Activated CD8-positive, alpha-beta memory T cell treated with anti-CD3 and anti-CD28 coated beads, Interleukin-2, amount 50 U/mL, for 48 hours (primary cell): ENCODE data around the gene REL.
"Not testable (repeated sequence)": the region's sequence is repeated elsewhere in the genome, so short reads cannot be mapped to it uniquely, and the experiment has no call there.

Experiments used
- DNase-seq: peaks from one replicate; pipeline ENCODE4 v3.0.0-alpha.2; 2020

The REL gene

GRCh38 chr2:60881047-60881932, at the start of gene REL:
Gene REL, plus strand, starts transcription at chr2:60881574. Its CDS starts 267 bp downstream, at chr2:60881841.
- peak; percentile 96 for DNase-seq

- DNase-seq = no peak
Measured at GRCh38 chr2:60831921-60832320, 49.5 kb upstream of the REL start.

GRCh38 chr2:60832621-60833020, 48.8 kb upstream of the REL start:
- DNase-seq = no peak

GRCh38 chr2:60834270-60834717, 47.1 kb upstream of the REL start:
- DNase-seq = no peak

- no peak for DNase-seq
Measured at GRCh38 chr2:60836491-60836890, 44.9 kb upstream of the REL start.

- no peak for DNase-seq
Measured at GRCh38 chr2:60837123-60837522, 44.3 kb upstream of the REL start.

GRCh38 chr2:60838481-60838880, 42.9 kb upstream of the REL start:
- no peak for DNase-seq

- no peak for DNase-seq
Measured at GRCh38 chr2:60839126-60839813, 42.1 kb upstream of the REL start.

- DNase-seq = no peak
Measured at GRCh38 chr2:60840880-60841279, 40.5 kb upstream of the REL start.

GRCh38 chr2:60843006-60843405, 38.4 kb upstream of the REL start:
- no peak for DNase-seq

GRCh38 chr2:60844105-60844504, 37.3 kb upstream of the REL start:
- DNase-seq = no peak

- no peak for DNase-seq
Measured at GRCh38 chr2:60847854-60848253, 33.5 kb upstream of the REL start.

- DNase-seq = no peak
Measured at GRCh38 chr2:60849187-60849586, 32.2 kb upstream of the REL start.

GRCh38 chr2:60852282-60852860, 29.0 kb upstream of the REL start:
- no peak for DNase-seq

GRCh38 chr2:60853531-60853930, 27.8 kb upstream of the REL start:
- DNase-seq = no peak

- DNase-seq = no peak
Measured at GRCh38 chr2:60855989-60856669, 25.2 kb upstream of the REL start.

GRCh38 chr2:60857056-60857455, 24.3 kb upstream of the REL start:
- DNase-seq = no peak

GRCh38 chr2:60858897-60859311, 22.5 kb upstream of the REL start:
- no peak for DNase-seq

GRCh38 chr2:60861736-60862135, 19.6 kb upstream of the REL start:
- no peak for DNase-seq

GRCh38 chr2:60862642-60863041, 18.7 kb upstream of the REL start:
- no peak for DNase-seq

GRCh38 chr2:60865361-60865760, 16.0 kb upstream of the REL start:
- not testable (repeated sequence) for DNase-seq

GRCh38 chr2:60867007-60867406, 14.4 kb upstream of the REL start:
- DNase-seq = no peak

- DNase-seq = no peak
Measured at GRCh38 chr2:60867848-60868247, 13.5 kb upstream of the REL start.
